ENCODE data around the gene CDKN1A. TPM values are rescaled to one million over a fixed set of nuclear protein-coding genes. Genes with fewer than 3 reads are reported as not detected.

Gene CDKN1A
- total RNA-seq, 4 donors from 2014 or later: 8.8 to 119 (median 75.8) TPM

DNA sequence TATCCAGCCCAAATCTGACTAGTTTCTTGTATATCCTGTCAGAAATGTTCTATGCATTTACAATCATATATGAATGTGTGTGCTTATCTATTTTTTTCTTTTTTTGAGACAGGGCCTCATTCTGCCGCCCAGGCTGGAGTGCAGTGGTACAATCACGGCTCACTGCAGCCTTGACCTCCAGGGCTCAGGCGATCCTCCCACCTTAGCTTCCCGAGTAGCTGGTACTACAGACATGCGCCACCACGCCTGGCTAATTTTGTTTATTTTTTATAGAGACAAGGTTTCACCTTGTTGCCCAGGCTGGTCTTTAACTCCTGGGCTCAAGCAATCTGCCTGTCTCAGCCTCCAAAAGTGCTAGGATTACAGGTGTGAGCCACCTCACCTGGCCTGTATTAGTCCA is 16.1 kb downstream of the CDKN1A start:
- no peak for DNase-seq
- TF ChIP-seq, protein P1, sequence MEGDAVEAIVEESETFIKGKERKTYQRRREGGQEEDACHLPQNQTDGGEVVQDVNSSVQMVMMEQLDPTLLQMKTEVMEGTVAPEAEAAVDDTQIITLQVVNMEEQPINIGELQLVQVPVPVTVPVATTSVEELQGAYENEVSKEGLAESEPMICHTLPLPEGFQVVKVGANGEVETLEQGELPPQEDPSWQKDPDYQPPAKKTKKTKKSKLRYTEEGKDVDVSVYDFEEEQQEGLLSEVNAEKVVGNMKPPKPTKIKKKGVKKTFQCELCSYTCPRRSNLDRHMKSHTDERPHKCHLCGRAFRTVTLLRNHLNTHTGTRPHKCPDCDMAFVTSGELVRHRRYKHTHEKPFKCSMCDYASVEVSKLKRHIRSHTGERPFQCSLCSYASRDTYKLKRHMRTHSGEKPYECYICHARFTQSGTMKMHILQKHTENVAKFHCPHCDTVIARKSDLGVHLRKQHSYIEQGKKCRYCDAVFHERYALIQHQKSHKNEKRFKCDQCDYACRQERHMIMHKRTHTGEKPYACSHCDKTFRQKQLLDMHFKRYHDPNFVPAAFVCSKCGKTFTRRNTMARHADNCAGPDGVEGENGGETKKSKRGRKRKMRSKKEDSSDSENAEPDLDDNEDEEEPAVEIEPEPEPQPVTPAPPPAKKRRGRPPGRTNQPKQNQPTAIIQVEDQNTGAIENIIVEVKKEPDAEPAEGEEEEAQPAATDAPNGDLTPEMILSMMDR (IDR thresholded peaks at IDR 0.05): no peak
- TF ChIP-seq POLR2A (IDR thresholded peaks at IDR 0.05): no peak
- Histone ChIP-seq H3K4me1 (no peaks in the 10 kb centered on the region), H3K9me3 (no peaks in the 10 kb centered on the region), H3K36me3 (no peaks in the 10 kb centered on the region), H3K4me3 (no peak overlapping the region), H3K27ac (no peak overlapping the region), H3K27me3 (no peaks in the 10 kb centered on the region)
- intact Hi-C loops (cut with DNase I; ENCODE audit: low total_unique reads): no loop called here

DNA sequence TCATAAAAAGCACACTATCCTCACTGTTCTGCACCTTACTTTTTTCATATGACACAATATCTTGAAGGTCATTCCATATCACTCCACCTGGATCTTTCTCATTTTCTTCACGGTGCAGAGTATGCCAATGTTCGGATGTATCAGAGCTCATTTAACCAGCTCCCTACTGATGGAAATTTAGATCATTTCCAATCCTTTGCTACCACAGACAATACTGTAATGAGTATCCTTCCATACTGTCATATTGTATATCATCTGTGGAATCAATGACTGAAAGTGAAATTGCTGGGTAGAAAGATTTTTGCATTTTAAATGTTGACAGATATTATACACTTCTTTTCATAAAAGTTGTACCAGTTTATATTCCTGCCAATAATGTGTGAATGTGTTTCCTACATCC is 16.9 kb downstream of the CDKN1A start:
- intact Hi-C loops (cut with DNase I; ENCODE audit: low total_unique reads): no loop called here
- no peak for TF ChIP-seq POLR2A (IDR thresholded peaks at IDR 0.05)
- TF ChIP-seq, protein P1 (IDR thresholded peaks at IDR 0.05): no peak

DNA sequence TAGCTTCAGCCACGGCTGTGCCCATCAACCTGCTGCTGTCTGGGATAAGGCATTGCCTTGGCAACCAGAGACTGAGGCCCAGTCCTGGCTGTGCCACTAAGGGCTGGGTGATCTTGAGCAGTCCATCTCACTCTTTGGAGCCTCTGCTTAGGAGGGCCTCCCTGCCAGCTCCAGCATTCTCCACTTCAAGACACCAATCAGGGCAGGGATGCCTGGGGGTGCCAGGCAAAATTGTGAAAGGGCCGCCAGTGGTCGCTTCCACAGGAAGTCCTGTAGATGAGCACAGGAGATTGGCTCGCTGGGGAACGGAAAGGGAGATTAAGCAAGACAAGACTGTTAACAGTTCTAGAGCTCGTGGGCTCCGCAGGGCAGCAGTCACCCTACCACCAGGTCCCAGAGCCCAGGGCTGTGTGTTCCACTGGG is 19.0 kb downstream of the CDKN1A start, which contains the start of gene RAB44:
Gene RAB44 (plus strand): TSS at position 346 of the 423 bp plus-strand sequence. CDS start 6,410 bp downstream, outside the sequence.
- Histone ChIP-seq H3K4me3 (no peak within 1 kb of the TSS), H3K27ac (no peak within 1 kb of the TSS), H3K27me3 (no peaks in the 10 kb centered on the region), H3K4me1 (no peaks in the 10 kb centered on the region), H3K9me3 (no peaks in the 10 kb centered on the region), H3K36me3 (no peaks in the 10 kb centered on the region)
- intact Hi-C loops (cut with DNase I; ENCODE audit: low total_unique reads): no loop called here
- no peak for DNase-seq
- TF ChIP-seq, protein P1 (IDR thresholded peaks at IDR 0.05): no peak
- no peak for TF ChIP-seq POLR2A (IDR thresholded peaks at IDR 0.05)

More for the DNA sequence above, 16.9 kb downstream of the CDKN1A start:
- no peaks in the 10 kb centered on the region for H3K4me1 ChIP-seq
- no peaks in the 10 kb centered on the region for H3K9me3 ChIP-seq
- H3K27ac ChIP-seq: no peak overlapping the region
- no peaks in the 10 kb centered on the region for H3K27me3 ChIP-seq
- DNase-seq: no peak
- H3K4me3 ChIP-seq: no peak overlapping the region
- H3K36me3 ChIP-seq: no peaks in the 10 kb centered on the region

DNA sequence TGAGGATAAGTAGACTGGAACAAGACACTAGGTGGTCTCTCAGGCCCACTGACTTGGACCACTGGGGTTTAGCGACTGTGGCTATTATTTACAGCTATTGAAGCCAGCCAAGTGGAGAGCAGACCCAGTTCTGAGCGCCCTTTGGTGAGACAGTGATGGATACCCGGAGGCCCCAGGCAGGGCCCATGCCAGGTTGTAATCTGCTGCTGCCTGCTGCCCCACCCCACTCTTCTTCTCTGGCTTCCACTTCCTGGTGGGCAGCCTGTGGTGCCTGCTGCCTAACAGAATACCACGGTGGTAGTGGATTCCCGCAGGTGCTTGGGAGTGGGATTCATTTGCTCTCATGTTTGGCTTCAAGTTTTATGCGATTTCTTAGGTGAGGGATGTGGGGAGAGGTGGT is 19.7 kb downstream of the CDKN1A start:
- Histone ChIP-seq H3K9me3 (no peaks in the 10 kb centered on the region), H3K27ac (no peak overlapping the region), H3K4me3 (no peak overlapping the region), H3K36me3 (no peaks in the 10 kb centered on the region), H3K4me1 (no peaks in the 10 kb centered on the region), H3K27me3 (no peaks in the 10 kb centered on the region)
- no peak for TF ChIP-seq POLR2A (IDR thresholded peaks at IDR 0.05)
- no peak for DNase-seq
- intact Hi-C loops (cut with DNase I; ENCODE audit: low total_unique reads): no loop called here

DNA sequence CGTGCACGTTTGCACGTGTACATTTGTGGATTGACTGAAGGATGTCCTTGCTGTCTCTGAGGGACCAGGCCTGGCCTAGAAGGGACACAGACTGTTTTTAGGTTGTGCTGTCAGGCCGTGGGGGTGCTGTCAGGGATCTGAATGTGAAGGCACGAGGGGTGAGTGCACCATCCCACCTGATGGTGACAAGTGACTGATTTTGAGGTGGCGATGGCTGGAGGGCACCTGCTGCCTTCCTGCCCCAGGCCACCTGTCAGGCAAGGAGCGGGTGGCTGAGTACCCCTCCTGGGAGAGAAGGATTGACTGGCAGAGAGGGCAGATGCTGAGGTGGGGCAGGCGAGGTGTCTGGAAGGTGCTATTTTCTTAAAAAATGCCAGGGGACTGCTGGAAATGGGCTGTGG is 20.4 kb downstream of the CDKN1A start:
- TF ChIP-seq, protein P1 (IDR thresholded peaks at IDR 0.05): no peak
- no peak for TF ChIP-seq POLR2A (IDR thresholded peaks at IDR 0.05)
- H3K4me3 ChIP-seq: no peak overlapping the region
- intact Hi-C loops (cut with DNase I; ENCODE audit: low total_unique reads): no loop called here
- H3K36me3 ChIP-seq: no peaks in the 10 kb centered on the region
- no peaks in the 10 kb centered on the region for H3K9me3 ChIP-seq
- H3K27me3 ChIP-seq: no peaks in the 10 kb centered on the region
- DNase-seq: no peak
- H3K27ac ChIP-seq: no peak overlapping the region
- no peaks in the 10 kb centered on the region for H3K4me1 ChIP-seq

DNA sequence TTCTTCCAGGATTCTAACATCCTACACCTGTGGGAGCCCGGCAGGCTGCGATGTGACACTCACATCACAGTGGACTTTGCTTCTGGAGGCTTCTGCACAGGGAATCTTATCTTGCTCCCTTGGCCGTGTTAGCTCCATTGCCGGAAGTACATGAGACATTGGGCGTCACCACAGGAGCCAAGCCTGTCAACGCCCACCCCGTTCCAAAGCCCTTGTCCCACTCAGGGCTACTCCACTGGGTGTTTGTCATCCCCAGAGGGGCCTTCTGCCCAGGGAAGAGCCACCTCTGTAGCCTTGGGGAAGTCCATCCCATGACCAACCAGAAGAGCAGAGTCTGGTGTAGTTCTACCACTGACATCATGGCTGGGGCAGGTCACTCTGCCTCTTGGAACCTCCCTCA is 20.8 kb downstream of the CDKN1A start:
- intact Hi-C loops (cut with DNase I; ENCODE audit: low total_unique reads): no loop called here
- no peak for DNase-seq
- H3K9me3 ChIP-seq: no peaks in the 10 kb centered on the region
- H3K4me3 ChIP-seq: no peak overlapping the region
- TF ChIP-seq POLR2A (IDR thresholded peaks at IDR 0.05): no peak
- TF ChIP-seq, protein P1 (IDR thresholded peaks at IDR 0.05): no peak
- H3K27ac ChIP-seq: no peak overlapping the region
- no peaks in the 10 kb centered on the region for H3K4me1 ChIP-seq
- H3K36me3 ChIP-seq: no peaks in the 10 kb centered on the region
- H3K27me3 ChIP-seq: no peaks in the 10 kb centered on the region

Data from uterus (tissue), 4 donors.